IPS DF 6.9 (cell line): ENCODE results near the gene PTPN14.

Source experiments
- DNase-seq: peaks from one replicate; pipeline ENCODE4 v3.0.0-alpha.2; 2013; ENCODE audit warnings: low read depth, low spot score
- H3K27ac ChIP-seq: one replicate; pipeline ENCODE4 v1.5.1; 2013; ENCODE audit warnings: low read length, control low read depth
- H3K27me3 ChIP-seq: 2 replicates; pipeline ENCODE4 v1.6.1; 2013; ENCODE audit warnings: mild to moderate bottlenecking, low read length; ENCODE audit not compliant: control insufficient read depth, insufficient read depth
- H3K36me3 ChIP-seq: 2 replicates; pipeline ENCODE4 v1.6.1; 2013; ENCODE audit warnings: low read length; ENCODE audit not compliant: control insufficient read depth, insufficient read depth
- H3K4me1 ChIP-seq: 2 replicates; pipeline ENCODE4 v1.6.1; 2013; ENCODE audit warnings: low read length; ENCODE audit not compliant: control insufficient read depth, insufficient read depth
- H3K4me3 ChIP-seq: 2 replicates; pipeline ENCODE4 v1.5.1; 2013; ENCODE audit warnings: mild to moderate bottlenecking, low read length
- H3K9me3 ChIP-seq: 2 replicates; pipeline ENCODE4 v1.6.1; 2013; ENCODE audit warnings: low read length, inconsistent platforms; ENCODE audit not compliant: control insufficient read depth, insufficient read depth
- WGBS: extraction: QIAGEN DNeasy Blood & Tissue Kit; methylation state at CpG from one replicate; pipeline ENCODE4 v1.1.7; 2013; ENCODE audit warnings: mixed read lengths, missing lambda C conversion rate; ENCODE audit not compliant: insufficient read length, insufficient coverage; 5-methylcytosine and 5-hydroxymethylcytosine counted together

Gene PTPN14

DNA sequence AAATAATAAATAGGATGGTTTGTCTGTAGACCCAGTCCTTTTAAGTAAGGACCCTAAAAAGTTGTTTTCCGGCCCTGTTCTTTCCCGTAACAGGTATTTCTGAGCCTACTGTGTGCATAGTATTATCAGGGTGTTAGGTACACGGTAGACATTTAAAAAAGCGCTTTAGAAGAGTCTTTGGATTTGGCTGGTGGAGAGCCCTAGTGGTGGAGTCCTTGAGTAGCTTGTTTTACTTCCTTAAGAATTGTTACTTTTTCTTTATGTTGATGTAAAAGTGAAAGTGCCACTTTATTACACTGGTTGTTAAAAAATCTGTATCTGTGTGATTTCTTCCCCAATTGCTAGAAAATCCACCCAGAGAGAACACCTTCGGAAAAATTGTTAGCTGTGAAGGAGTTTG, 233.7 kb downstream of the PTPN14 start:
- Histone ChIP-seq H3K27me3 (peaks cover 31% of the 10 kb centered on the region), H3K4me1 (peaks cover 7% of the 10 kb centered on the region; the same call in 1 of the 2 replicates), H3K4me3 (no peak overlapping the region), H3K9me3 (no peaks in the 10 kb centered on the region; the same call in 1 of the 2 replicates), H3K27ac (no peak overlapping the region), H3K36me3 (no peaks in the 10 kb centered on the region)
- no CpG with 5 or more reads among the region's 5 CpGs for WGBS
- no peak for DNase-seq

DNA sequence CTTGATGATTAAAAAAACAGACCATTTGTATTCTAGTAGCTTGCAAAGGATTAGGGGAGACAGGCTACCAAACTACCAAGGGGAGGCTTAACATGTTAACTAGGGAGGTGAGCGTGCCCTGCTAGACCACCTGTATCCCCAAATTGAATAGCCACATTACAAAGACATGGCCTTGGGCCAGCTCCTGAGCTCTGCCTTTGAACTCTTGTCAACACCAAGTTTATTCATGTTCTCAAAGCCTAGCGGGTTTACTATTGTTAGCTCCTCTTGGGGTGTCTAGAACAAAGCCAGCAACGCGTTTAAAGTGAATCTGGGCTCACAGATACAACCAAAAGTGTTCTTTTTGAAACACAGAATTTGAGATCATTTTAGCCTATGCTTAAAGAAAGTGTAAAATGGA, 234.1 kb downstream of the PTPN14 start:
- Histone ChIP-seq H3K4me3 (no peak overlapping the region), H3K9me3 (no peaks in the 10 kb centered on the region; the same call in 1 of the 2 replicates), H3K27ac (no peak overlapping the region), H3K4me1 (peaks cover 9% of the 10 kb centered on the region; the same call in 1 of the 2 replicates), H3K27me3 (peaks cover 33% of the 10 kb centered on the region), H3K36me3 (no peaks in the 10 kb centered on the region)
- peak; percentile 71 for DNase-seq
- no CpG with 5 or more reads among the region's 4 CpGs for WGBS

DNA sequence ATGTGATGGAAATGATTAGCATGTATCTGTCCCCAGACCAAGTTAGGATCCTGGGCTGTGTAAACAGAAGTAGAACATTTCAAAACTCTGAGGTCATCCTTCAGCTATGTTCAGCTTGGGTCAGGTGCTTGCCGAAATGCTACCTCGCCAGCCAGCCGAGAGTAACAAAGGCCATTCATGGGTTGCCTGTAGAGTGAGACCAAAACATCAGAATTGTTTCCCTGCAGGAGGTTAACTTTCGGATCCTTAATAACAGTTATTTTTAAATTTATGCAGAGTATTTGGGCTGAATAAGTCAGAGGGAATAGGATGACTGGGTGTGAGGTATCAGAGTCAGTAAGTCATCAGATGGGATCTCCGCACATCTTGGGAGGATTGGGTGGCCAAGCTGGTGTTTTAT, 234.8 kb downstream of the PTPN14 start:
- Histone ChIP-seq H3K9me3 (no peaks in the 10 kb centered on the region; the same call in 1 of the 2 replicates), H3K27ac (no peak overlapping the region), H3K27me3 (peaks cover 36% of the 10 kb centered on the region), H3K4me1 (peaks cover 9% of the 10 kb centered on the region; the same call in 1 of the 2 replicates), H3K4me3 (no peak overlapping the region), H3K36me3 (no peaks in the 10 kb centered on the region)
- peak; percentile 80 for DNase-seq
- WGBS = no CpG with 5 or more reads among the region's 5 CpGs

DNA sequence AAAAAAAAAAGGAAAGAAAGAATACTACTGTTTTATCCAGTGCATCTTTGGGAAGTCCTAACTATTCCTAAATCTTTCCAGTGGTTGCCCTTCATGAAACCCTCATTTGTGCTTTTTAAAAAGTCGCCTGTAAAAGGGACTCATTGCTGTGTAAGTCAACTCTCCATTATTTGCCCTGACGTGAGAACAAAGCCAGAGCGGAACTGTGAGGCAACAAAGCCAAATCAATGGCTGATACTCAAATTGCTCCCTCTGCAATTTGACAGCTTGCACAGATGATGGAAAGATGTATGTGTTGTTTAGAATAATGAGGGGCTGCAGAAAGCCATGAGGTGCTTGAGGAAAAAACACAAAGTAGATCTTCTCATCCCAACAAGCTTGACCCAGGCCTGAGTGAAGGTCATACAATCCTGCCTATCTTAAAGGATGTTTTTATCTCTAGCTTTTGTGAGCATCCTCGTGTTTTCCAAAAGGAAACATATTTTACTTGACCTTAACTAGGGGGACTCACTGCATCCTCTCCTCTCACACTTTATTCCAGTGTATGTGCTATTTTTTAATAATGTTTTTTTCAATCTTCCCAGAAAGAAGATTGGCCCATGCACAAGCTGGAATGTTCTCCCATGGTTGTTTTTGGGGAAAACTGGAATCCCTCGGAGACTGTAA, 237.1 kb downstream of the PTPN14 start:
- Histone ChIP-seq H3K36me3 (no peaks in the 10 kb centered on the region), H3K9me3 (no peaks in the 10 kb centered on the region; the same call in 1 of the 2 replicates), H3K27ac (no peak overlapping the region), H3K4me1 (peaks cover 7% of the 10 kb centered on the region; the same call in 1 of the 2 replicates), H3K27me3 (peaks cover 33% of the 10 kb centered on the region), H3K4me3 (no peak overlapping the region)
- WGBS = no CpG with 5 or more reads among the region's 5 CpGs
- DNase-seq = no peak

DNA sequence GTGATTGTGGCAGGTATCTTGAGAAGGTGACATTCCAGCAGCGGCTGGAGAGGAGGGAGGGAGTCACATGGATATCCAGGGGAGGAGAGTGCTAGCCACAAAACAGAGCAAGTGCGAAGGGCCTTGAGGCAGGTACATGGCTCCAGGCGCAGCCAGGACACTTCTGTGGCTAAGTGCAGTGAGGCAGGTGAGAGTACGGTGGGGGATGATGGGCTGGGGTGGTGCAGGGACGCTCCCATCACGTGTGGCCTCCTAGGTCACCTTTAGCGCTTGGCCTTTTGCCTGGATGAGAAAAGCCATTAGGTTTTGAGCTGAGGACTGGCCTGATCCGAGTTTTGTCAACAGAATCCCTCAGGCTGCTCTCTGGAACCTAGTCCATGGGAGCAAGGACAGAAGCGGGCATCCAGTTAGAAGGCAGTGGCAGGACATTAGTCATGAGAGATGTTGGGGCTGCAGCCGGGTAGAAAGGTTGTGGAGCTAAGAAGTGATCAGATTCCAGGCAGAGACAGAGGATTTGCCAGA, 238.8 kb downstream of the PTPN14 start:
- peaks cover 21% of the 10 kb centered on the region; the same call in 1 of the 2 replicates for H3K27me3 ChIP-seq
- H3K4me3 ChIP-seq = no peak overlapping the region
- no peak for DNase-seq
- peaks cover 2% of the 10 kb centered on the region; the same call in 1 of the 2 replicates for H3K4me1 ChIP-seq
- no CpG with 5 or more reads among the region's 10 CpGs for WGBS
- no peaks in the 10 kb centered on the region for H3K9me3 ChIP-seq
- no peaks in the 10 kb centered on the region for H3K36me3 ChIP-seq
- no peak overlapping the region for H3K27ac ChIP-seq

DNA sequence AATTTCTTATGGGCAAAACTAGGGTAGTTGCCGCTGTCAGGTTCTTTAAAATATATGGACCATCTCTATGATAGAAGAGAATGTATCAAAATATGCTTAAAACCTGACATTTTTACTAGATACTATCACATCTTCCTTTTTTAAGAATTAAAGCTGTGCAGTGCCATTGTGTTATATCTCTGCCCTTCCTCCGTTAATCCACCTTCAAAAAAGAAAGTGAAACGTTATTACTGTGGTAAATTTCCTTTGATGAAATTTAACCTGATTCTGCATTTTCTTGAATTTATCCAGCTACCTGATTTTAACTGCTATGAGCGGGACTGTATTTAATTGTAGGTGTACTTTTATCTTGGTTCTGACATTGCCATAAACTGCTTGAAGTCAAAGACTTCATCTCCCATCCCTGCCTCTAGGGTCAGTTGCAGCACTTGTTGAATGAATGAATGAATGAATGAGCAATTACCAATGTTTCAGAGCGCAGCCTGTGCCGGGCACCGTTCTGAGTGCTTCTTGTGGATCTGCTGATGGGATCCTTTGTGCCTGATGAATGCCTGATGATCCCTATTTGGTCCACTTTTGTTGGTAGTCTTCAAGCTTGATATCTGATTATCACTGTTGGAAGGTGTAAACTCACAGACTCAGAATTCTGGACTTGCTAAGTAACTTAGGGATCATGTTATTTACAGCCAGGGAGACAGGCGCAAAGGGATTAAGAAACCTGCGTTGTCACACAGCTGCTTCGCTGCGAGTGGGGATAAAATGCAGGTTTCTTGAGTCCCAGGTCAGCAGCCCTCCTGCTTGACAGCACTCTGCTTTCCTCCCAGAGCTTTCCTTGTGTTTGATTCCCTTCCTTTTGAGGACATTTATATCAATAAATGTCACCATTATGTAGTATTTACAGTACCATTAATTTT, 240.4 kb downstream of the PTPN14 start:
- Histone ChIP-seq H3K4me1 (peaks cover 2% of the 10 kb centered on the region; the same call in 1 of the 2 replicates), H3K4me3 (no peak overlapping the region), H3K9me3 (no peaks in the 10 kb centered on the region), H3K27me3 (peaks cover 21% of the 10 kb centered on the region; the same call in 1 of the 2 replicates), H3K27ac (no peak overlapping the region), H3K36me3 (no peaks in the 10 kb centered on the region)
- no peak for DNase-seq
- WGBS = no CpG with 5 or more reads among the region's 11 CpGs

DNA sequence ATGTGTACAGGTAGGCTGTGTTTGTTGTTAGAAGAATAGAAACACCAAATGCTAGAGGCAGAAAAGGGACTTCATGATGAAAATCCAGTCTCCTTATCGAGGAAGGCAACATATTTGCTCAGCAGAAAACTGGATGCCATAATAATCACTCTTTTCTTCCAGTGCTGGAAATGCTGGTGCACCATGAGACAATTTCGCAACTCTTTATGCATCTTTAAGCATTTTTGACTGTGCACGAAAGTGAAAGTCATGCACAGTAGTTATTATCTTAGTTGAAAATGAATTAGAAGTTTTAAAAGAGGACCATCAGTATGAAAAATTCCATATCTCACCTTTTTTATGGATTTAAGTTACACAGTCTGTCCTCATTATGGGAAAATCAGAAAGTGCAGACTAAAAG, 241.4 kb downstream of the PTPN14 start:
- Histone ChIP-seq H3K36me3 (no peaks in the 10 kb centered on the region), H3K4me3 (no peak overlapping the region), H3K27ac (no peak overlapping the region), H3K4me1 (peaks cover 2% of the 10 kb centered on the region; the same call in 1 of the 2 replicates), H3K9me3 (no peaks in the 10 kb centered on the region), H3K27me3 (peaks cover 12% of the 10 kb centered on the region; the same call in 1 of the 2 replicates)
- WGBS = no CpG with 5 or more reads among the region's 3 CpGs
- no peak for DNase-seq

DNA sequence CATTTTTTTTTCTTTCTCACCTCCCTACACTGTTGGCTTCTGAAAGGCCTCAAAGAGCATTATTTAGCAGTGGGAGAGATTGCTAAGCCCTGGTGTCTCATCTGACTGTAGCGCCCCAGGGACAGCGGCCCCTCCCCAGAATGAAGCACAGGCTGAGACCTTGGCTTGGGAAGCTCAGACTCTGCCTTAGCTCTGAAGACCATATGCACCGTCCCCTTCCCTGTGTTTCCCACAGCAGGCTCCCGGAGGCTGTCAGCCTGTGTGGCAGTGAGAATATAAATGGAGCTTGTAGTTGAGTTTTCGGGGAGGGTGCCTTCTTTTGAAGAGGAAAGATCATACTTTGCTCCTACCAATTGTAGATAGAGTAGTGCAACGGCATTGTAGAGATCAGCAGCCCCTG, 245.1 kb downstream of the PTPN14 start:
- no peak for DNase-seq
- Histone ChIP-seq H3K9me3 (no peaks in the 10 kb centered on the region), H3K27ac (no peak overlapping the region), H3K27me3 (no peaks in the 10 kb centered on the region; the same call in 1 of the 2 replicates), H3K4me3 (no peak overlapping the region), H3K36me3 (no peaks in the 10 kb centered on the region), H3K4me1 (no peaks in the 10 kb centered on the region)
- no CpG with 5 or more reads among the region's 6 CpGs for WGBS

DNA sequence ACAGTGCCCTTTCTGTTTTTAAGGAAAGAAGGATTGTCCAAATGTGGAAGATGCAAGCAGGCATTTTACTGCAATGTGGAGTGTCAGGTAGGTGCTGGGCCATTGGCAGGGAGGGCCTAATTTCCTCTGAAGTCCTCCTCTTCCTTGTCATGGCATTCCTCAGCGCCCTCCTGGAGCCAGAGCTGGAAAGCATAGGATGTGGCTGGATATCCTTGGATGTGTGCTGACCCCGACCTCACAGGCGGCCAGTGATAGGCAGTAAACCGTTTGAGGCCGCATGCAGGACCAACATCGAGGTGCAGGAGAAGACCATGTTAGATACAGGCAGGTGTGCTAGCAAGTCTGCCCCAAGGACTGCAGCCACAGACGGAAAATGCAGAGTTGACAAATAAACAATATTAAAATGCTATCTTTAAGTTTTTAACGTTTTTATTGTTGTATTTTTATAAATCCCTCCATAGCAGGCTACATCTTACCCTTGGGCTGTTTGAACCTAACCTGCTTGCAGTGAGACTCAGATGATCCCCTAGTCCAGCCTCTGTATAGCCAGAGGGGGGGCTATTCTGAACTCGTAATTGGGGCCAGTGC, 246.1 kb downstream of the PTPN14 start:
- Histone ChIP-seq H3K36me3 (no peaks in the 10 kb centered on the region), H3K9me3 (no peaks in the 10 kb centered on the region), H3K27ac (no peak overlapping the region), H3K4me3 (no peak overlapping the region), H3K27me3 (no peaks in the 10 kb centered on the region; the same call in 1 of the 2 replicates), H3K4me1 (no peaks in the 10 kb centered on the region)
- WGBS = no CpG with 5 or more reads among the region's 9 CpGs
- no peak for DNase-seq
